22Rv1 (cell line): ENCODE measurements around the gene C3orf18.

Experiments
- H3K27ac ChIP-seq: fragments of 450-650 bp; 2 replicates; pipeline ENCODE4 v1.5.1; 2017
- CTCF ChIP-seq: fragments of 450-650 bp; IDR thresholded peaks from 2 replicates; pipeline ENCODE4 v1.5.1; 2017; ENCODE audit warnings: mild to moderate bottlenecking
- ZFX ChIP-seq: fragments of 450-650 bp; IDR thresholded peaks from 2 replicates; pipeline ENCODE4 v1.6.1; 2017; ENCODE audit warnings: antibody characterized with exemption, borderline replicate concordance

Gene C3orf18

GRCh38 chr3:50545781-50546180 lies 21.8 kb downstream of the C3orf18 start:
- TF ChIP-seq ZFX (no peak), CTCF (no peak)
- H3K27ac ChIP-seq: no peak overlapping the region

GRCh38 chr3:50542177-50543034 lies 25.1 kb downstream of the C3orf18 start:
- no peak for TF ChIP-seq ZFX
- peak; percentile 92 for TF ChIP-seq CTCF
- H3K27ac ChIP-seq: no peak overlapping the region

GRCh38 chr3:50539356-50540286 lies 27.9 kb downstream of the C3orf18 start:
- TF ChIP-seq CTCF (no peak), ZFX (no peak)
- no peak overlapping the region for H3K27ac ChIP-seq

GRCh38 chr3:50537421-50538129 lies 30.0 kb downstream of the C3orf18 start:
- H3K27ac ChIP-seq: no peak overlapping the region
- no peak for TF ChIP-seq ZFX

DNA sequence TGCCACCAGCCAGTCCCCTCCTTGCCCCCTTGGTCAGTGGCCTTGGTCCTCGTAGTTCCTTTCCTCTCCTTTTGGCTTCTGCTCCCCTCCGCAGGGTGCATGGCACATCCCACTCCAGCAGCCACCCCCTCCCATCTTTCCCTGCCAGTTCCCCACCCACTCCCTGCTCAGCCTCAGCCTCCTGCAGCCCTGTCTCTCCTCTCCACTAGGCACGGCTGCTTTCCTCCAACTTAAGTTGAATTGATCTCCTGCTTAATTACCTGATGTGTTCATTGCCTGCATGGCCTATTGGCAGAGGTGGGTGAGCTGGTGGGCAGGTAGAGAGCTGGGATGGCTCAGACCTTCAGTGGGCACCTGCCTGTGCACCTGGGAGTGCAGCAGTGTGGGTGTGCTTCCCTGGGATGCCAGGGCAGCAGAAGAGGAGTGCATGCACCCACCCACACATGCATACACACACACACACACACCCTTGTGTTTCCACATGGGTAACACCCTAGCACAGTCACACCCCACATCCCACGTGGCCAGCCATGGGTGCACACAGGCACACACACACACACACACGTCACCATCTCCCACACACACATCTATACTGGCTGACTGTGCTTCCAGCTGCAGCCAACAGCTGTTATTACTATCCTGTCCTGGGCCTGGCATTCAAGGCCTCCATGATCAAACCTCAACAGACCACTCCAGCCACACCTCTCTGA lies 30.9 kb downstream of the C3orf18 start:
- no peak for TF ChIP-seq CTCF
- TF ChIP-seq ZFX: no peak
- no peak overlapping the region for H3K27ac ChIP-seq

- no peak for TF ChIP-seq CTCF
- TF ChIP-seq ZFX: no peak
- H3K27ac ChIP-seq: no peak overlapping the region
These were observed 32.7 kb downstream of the C3orf18 start for GRCh38 chr3:50534681-50535330.
